Liver (tissue), 4 donors: ENCODE results near the gene ZSCAN1. TPM values are rescaled to one million over a fixed set of nuclear protein-coding genes. Genes with fewer than 3 reads are reported as not detected.

Source experiments
- polyA plus RNA-seq, 2 donors: library from polyadenylated mRNA; stranded (reverse) in 1 of 2; unstranded in 1 of 2; fragments of 200-250 nt in 1 of 2; fragments of >200 nt in 1 of 2; fragmentation: Nextera tagmentation in 1 of 2; extraction: Ambion mirVana in 1 of 2; gene quantifications; one replicate each; pipeline versions ENCODE4 v1.2.1 to v1.2.3, GENCODE V29; 2013 to 2015
- total RNA-seq, 2 donors: library from RNA; depleted of rRNA; stranded (reverse); fragments of >200 nt; gene quantifications; one replicate each; pipeline ENCODE4 v1.2.3, GENCODE V29; 2014
- donor health status: healthy.
- donor health status: healthy.
- donor health status: healthy.

Gene ZSCAN1
- total and polyA plus RNA-seq, 4 donors = 0.13 TPM; not detected in 3

Other genes starting within 250 kb of the ZSCAN1 start
- 10 to 100 TPM in 1 of 2 donors, 1 to 10 TPM in 1; 5.4 to 16.1 TPM for gene ZNF552, start 219.1 kb upstream of the ZSCAN1 start, total RNA-seq
- 1 to 10 TPM; 3.1 to 5.5 TPM for gene ZNF552, start 219.1 kb upstream of the ZSCAN1 start, polyA plus RNA-seq
- gene ZNF587B, start 203.7 kb upstream of the ZSCAN1 start, total RNA-seq = 10 to 100 TPM; 10.2 to 30.2 TPM
- 1 to 10 TPM; 3.0 to 3.6 TPM for gene ZNF587B, start 203.7 kb upstream of the ZSCAN1 start, polyA plus RNA-seq
- 10 to 100 TPM; 15.6 to 27.8 TPM for gene ZNF587, start 184.2 kb upstream of the ZSCAN1 start, total RNA-seq
- gene ZNF587, start 184.2 kb upstream of the ZSCAN1 start, polyA plus RNA-seq = 1 to 10 TPM; 2.7 to 2.8 TPM
- gene ZNF814, start 145.0 kb upstream of the ZSCAN1 start, total RNA-seq = 10 to 100 TPM in 1 of 2 donors, 1 to 10 TPM in 1; 9.1 to 13.8 TPM
- gene ZNF814, start 145.0 kb upstream of the ZSCAN1 start, polyA plus RNA-seq = 1 to 10 TPM; 6.9 to 7.3 TPM
- gene ZNF417, start 117.4 kb upstream of the ZSCAN1 start, total RNA-seq = 10 to 100 TPM; 12.9 to 16.3 TPM
- gene ZNF417, start 117.4 kb upstream of the ZSCAN1 start, polyA plus RNA-seq = 1 to 10 TPM; 1.2 to 1.7 TPM
- 1 to 10 TPM; 2.6 to 3.1 TPM for gene ZNF418, start 98.6 kb upstream of the ZSCAN1 start, total RNA-seq
- gene ZNF418, start 98.6 kb upstream of the ZSCAN1 start, polyA plus RNA-seq = 1 to 10 TPM in 1 of 2 donors, under 1 TPM in 1; 0.51 to 1.4 TPM
- 1 to 10 TPM; 1.6 to 4.4 TPM for gene ZNF256, start 86.3 kb upstream of the ZSCAN1 start, total RNA-seq
- under 1 TPM; 0.53 to 0.67 TPM for gene ZNF256, start 86.3 kb upstream of the ZSCAN1 start, polyA plus RNA-seq
- gene C19orf18, start 59.5 kb upstream of the ZSCAN1 start, total RNA-seq = under 1 TPM in 1 of 2 donors, not detected in 1; 0.23 TPM
- under 1 TPM; 0.14 to 0.58 TPM for gene C19orf18, start 59.5 kb upstream of the ZSCAN1 start, polyA plus RNA-seq
- 10 to 100 TPM in 1 of 2 donors, 1 to 10 TPM in 1; 8.7 to 12.8 TPM for gene ZNF606, start 31.2 kb upstream of the ZSCAN1 start, total RNA-seq
- gene ZNF606, start 31.2 kb upstream of the ZSCAN1 start, polyA plus RNA-seq = 1 to 10 TPM; 3.2 to 4.5 TPM
- gene ZNF135, start 25.3 kb downstream of the ZSCAN1 start, total RNA-seq = 1 to 10 TPM in 1 of 2 donors, under 1 TPM in 1; 0.42 to 1.5 TPM
- under 1 TPM; 0.31 to 0.42 TPM for gene ZNF135, start 25.3 kb downstream of the ZSCAN1 start, polyA plus RNA-seq
- gene ZSCAN18, start 64.2 kb downstream of the ZSCAN1 start, total RNA-seq = 10 to 100 TPM; 13.1 to 21.7 TPM
- 10 to 100 TPM in 1 of 2 donors, 1 to 10 TPM in 1; 2.1 to 10.3 TPM for gene ZSCAN18, start 64.2 kb downstream of the ZSCAN1 start, polyA plus RNA-seq
- 1 to 10 TPM; 5.4 to 6.8 TPM for gene ZNF329, start 116.8 kb downstream of the ZSCAN1 start, total RNA-seq
- 1 to 10 TPM; 1.2 to 2.2 TPM for gene ZNF329, start 116.8 kb downstream of the ZSCAN1 start, polyA plus RNA-seq
- 10 to 100 TPM; 12.8 to 18.2 TPM for gene ZNF274, start 149.0 kb downstream of the ZSCAN1 start, total RNA-seq
- gene ZNF274, start 149.0 kb downstream of the ZSCAN1 start, polyA plus RNA-seq = 10 to 100 TPM in 1 of 2 donors, 1 to 10 TPM in 1; 5.7 to 10.9 TPM
- 10 to 100 TPM; 14.9 to 25.2 TPM for gene ZNF544, start 194.9 kb downstream of the ZSCAN1 start, total RNA-seq
- 1 to 10 TPM; 2.5 to 7.7 TPM for gene ZNF544, start 194.9 kb downstream of the ZSCAN1 start, polyA plus RNA-seq
- 1 to 10 TPM; 2.7 to 4.6 TPM for gene ZNF8, start 244.9 kb downstream of the ZSCAN1 start, total RNA-seq
- gene ZNF8, start 244.9 kb downstream of the ZSCAN1 start, polyA plus RNA-seq = under 1 TPM; 0.37 to 0.50 TPM